GM12878 (cell line): ENCODE results near the gene TAX1BP3. TPM values are rescaled to one million over a fixed set of nuclear protein-coding genes. Genes with fewer than 3 reads are reported as not detected.

Experiments used
- ATAC-seq: fragments of 200-7000 bp; cut with Tn5 transposase; 3 replicates; pipeline ENCODE4 v1.9.1; 2020; ENCODE audit warnings: mild to moderate bottlenecking, moderate library complexity
- Bru-seq: library from RNA; stranded (reverse); fragments of 400-500 nt; gene quantifications from one replicate; lab custom pipeline; 2021; lab: Mats Ljungman, UMichigan
- BruChase-seq, 2 experiments: library from RNA; stranded (reverse); fragments of 400-500 nt; gene quantifications; one replicate each; lab custom pipeline; 2021; lab: Mats Ljungman, UMichigan
- BruUV-seq: library from RNA; stranded (reverse); fragments of 400-500 nt; replicated peaks from 2 replicates; lab custom pipeline; 2021; lab: Mats Ljungman, UMichigan
- CTCF ChIA-PET: fragments of 300-600 bp; sonication (Branson Sonifier 250); formaldehyde crosslinking; extraction: SDS; loops from one replicate; lab custom pipeline; 2021; ENCODE audit warnings: inconsistent platforms; lab: Yijun Ruan, JAX
- POLR2A ChIA-PET: fragments of 350-600 bp; formaldehyde crosslinking; extraction: SDS; loops from one replicate; lab custom pipeline; 2021; ENCODE audit warnings: inconsistent platforms; lab: Charles Lee
- RAD21 ChIA-PET: fragments of 300-600 bp; sonication (Branson Sonifier 250); formaldehyde crosslinking; loops from one replicate; lab custom pipeline; 2023; ENCODE audit warnings: antibody characterized with exemption; ENCODE audit not compliant: unreplicated experiment; lab: Charles Lee
- SMC1A ChIA-PET: fragments of 300-600 bp; sonication (Branson Sonifier 250); formaldehyde crosslinking; loops from one replicate; lab custom pipeline; 2023; ENCODE audit not compliant: unreplicated experiment, uncharacterized antibody; lab: Charles Lee
- DNase-seq: peaks from one replicate; pipeline ENCODE4 v3.0.0-alpha.2; 2011; ENCODE audit warnings: low read depth, low spot score
- FAIRE-seq: peaks from 3 replicates; lab custom pipeline; 2011; peaks lifted over from hg19 to GRCh38; lab: Jason Lieb, UNC
- H2AFZ ChIP-seq: 2 replicates; pipeline ENCODE4 v1.6.0; 2011; ENCODE audit warnings: low read depth, low read length, control low read depth; ENCODE audit not compliant: control insufficient read depth
- H3K27ac ChIP-seq: 2 replicates; pipeline ENCODE4 v1.5.1; 2011; ENCODE audit warnings: control low read depth; ENCODE audit not compliant: control insufficient read depth, insufficient read depth
- H3K27me3 ChIP-seq, 2 experiments: replicated peaks in 1 of 2; 2 replicates each; pipeline versions ENCODE4 v1.6.0 to v1.6.1; 2011; ENCODE audit warnings: low read length in 1 of 2; ENCODE audit not compliant: control insufficient read depth in 2 of 2, insufficient read depth in 2 of 2
- H3K36me3 ChIP-seq, 2 experiments: 2 replicates each; pipeline ENCODE4 v1.5.1; 2011; ENCODE audit warnings: low read length in 1 of 2; ENCODE audit not compliant: control insufficient read depth in 2 of 2, insufficient read depth in 2 of 2
- H3K4me1 ChIP-seq: 2 replicates; pipeline ENCODE4 v1.6.1; 2011; ENCODE audit warnings: mild to moderate bottlenecking, low read length, moderate library complexity, mixed read lengths; ENCODE audit not compliant: control insufficient read depth, insufficient read depth
- H3K4me2 ChIP-seq: 2 replicates; pipeline ENCODE4 v1.6.0; 2011; ENCODE audit warnings: control low read depth; ENCODE audit not compliant: control insufficient read depth, insufficient read depth
- H3K4me3 ChIP-seq: fragments of 200-600 bp; sonication (generic); 2 replicates; pipeline ENCODE4 v1.5.1; 2016
- H3K79me2 ChIP-seq: 2 replicates; pipeline ENCODE4 v1.6.0; 2011; ENCODE audit warnings: low read length; ENCODE audit not compliant: control insufficient read depth, insufficient read depth
- H3K9ac ChIP-seq: 2 replicates; pipeline ENCODE4 v1.8.0; 2011; ENCODE audit warnings: low read length, control low read depth, mixed read lengths; ENCODE audit not compliant: control insufficient read depth, insufficient read depth
- H3K9me3 ChIP-seq: replicated peaks from 3 replicates; pipeline ENCODE4 v1.5.1; 2011; ENCODE audit warnings: mild to moderate bottlenecking, low read length; ENCODE audit not compliant: control insufficient read depth, insufficient read depth
- H4K20me1 ChIP-seq: 2 replicates; pipeline ENCODE4 v1.6.0; 2011; ENCODE audit not compliant: control insufficient read depth, insufficient read depth
- DPF2 ChIP-seq: fragments of 450-650 bp; IDR thresholded peaks from 2 replicates; pipeline ENCODE4 v1.6.1; 2017; ENCODE audit warnings: mild to moderate bottlenecking
- ESRRA ChIP-seq: IDR thresholded peaks from 2 replicates; pipeline ENCODE4 v1.6.1; 2012; ENCODE audit warnings: mild to moderate bottlenecking, low read length, improper control_type of control experiment
- HDAC6 ChIP-seq: fragments of 200-600 bp; sonication (generic); IDR thresholded peaks from one replicate; pipeline ENCODE4 v1.8.0; 2017; ENCODE audit warnings: antibody characterized with exemption; ENCODE audit not compliant: unreplicated experiment
- IKZF1 ChIP-seq: fragments of 450-650 bp; conservative IDR thresholded peaks from 2 replicates; pipeline ENCODE4 v1.6.1; 2017; ENCODE audit warnings: antibody characterized with exemption, mild to moderate bottlenecking
- MEF2B ChIP-seq: fragments of 450-650 bp; IDR thresholded peaks from 2 replicates; pipeline ENCODE4 v1.6.1; 2018; ENCODE audit warnings: mild to moderate bottlenecking, moderate library complexity; ENCODE audit not compliant: partially characterized antibody, poor library complexity, severe bottlenecking
- MXI1 ChIP-seq: fragments of 150-350 bp; IDR thresholded peaks from 2 replicates; pipeline ENCODE4 v1.6.1; 2011; ENCODE audit warnings: low read depth, mild to moderate bottlenecking, inconsistent platforms, low read length, improper control_type of control experiment
- NRF1 ChIP-seq: conservative IDR thresholded peaks from 2 replicates; pipeline ENCODE4 v1.6.1; 2011; ENCODE audit warnings: mild to moderate bottlenecking, low read depth, low read length, improper control_type of control experiment
- PML ChIP-seq: IDR thresholded peaks from 2 replicates; pipeline ENCODE4 v1.6.1; 2012; ENCODE audit warnings: low read length, inconsistent platforms
- RELB ChIP-seq: fragments of 450-650 bp; IDR thresholded peaks from 2 replicates; pipeline ENCODE4 v1.6.1; 2017; ENCODE audit warnings: low read depth, mild to moderate bottlenecking, moderate library complexity
- SREBF1 ChIP-seq: IDR thresholded peaks from 2 replicates; pipeline ENCODE4 v1.6.1; 2012; ENCODE audit warnings: mild to moderate bottlenecking, low read length
- STAT1 ChIP-seq: fragments of 450-650 bp; conservative IDR thresholded peaks from 2 replicates; pipeline ENCODE4 v1.6.1; 2014; ENCODE audit warnings: antibody characterized with exemption, mild to moderate bottlenecking
- TAF1 ChIP-seq: IDR thresholded peaks from 2 replicates; pipeline ENCODE4 v1.6.1; 2011; ENCODE audit warnings: mild to moderate bottlenecking, low read depth, low read length, borderline replicate concordance
- TBL1XR1 ChIP-seq: IDR thresholded peaks from 2 replicates; pipeline ENCODE4 v1.6.1; 2012; ENCODE audit warnings: low read depth, low read length, improper control_type of control experiment
- ZNF24 ChIP-seq: fragments of 450-650 bp; IDR thresholded peaks from 2 replicates; pipeline ENCODE4 v1.6.1; 2017; ENCODE audit warnings: antibody characterized with exemption, mild to moderate bottlenecking
- ZSCAN29 ChIP-seq: fragments of 450-650 bp; IDR thresholded peaks from 2 replicates; pipeline ENCODE4 v1.6.1; 2017; ENCODE audit warnings: mild to moderate bottlenecking, moderate library complexity
- WGBS: methylation state at CpG from one replicate; pipeline ENCODE4 v1.1.6; 2016; ENCODE audit warnings: low lambda C conversion rate; ENCODE audit not compliant: insufficient replicate concordance, insufficient coverage; ENCODE audit errors: missing lambda C conversion rate; 5-methylcytosine and 5-hydroxymethylcytosine counted together
- in situ Hi-C: fragments of 300-500 bp; cut with MboI; formaldehyde crosslinking; loops from 9 replicates; pipeline ENCODE4 v1.14.3; 2018; ENCODE audit warnings: mixed read lengths
- intact Hi-C: fragments of 100-400 bp; cut with micrococcal nuclease; formaldehyde crosslinking; loops from one replicate; pipeline ENCODE4 v1.14.2; 2022; ENCODE audit not compliant: unreplicated experiment
- long read RNA-seq, 2 experiments: library from polyadenylated mRNA; unstranded; transcript quantifications; one replicate each; pipeline ENCODE4 v2.0.0, GENCODE V29; 2019 to 2020
- polyA minus RNA-seq, 3 experiments: library from RNA; depleted of rRNA, polyadenylated mRNA; stranded (reverse); fragments of >200 nt; gene quantifications; 2 replicates each; pipeline ENCODE4 v1.2.3, GENCODE V29; 2011
- polyA plus RNA-seq, 11 experiments: library from polyadenylated mRNA; depleted of rRNA in 4 of 11; unstranded in 6 of 11; stranded (reverse) in 5 of 11; fragments of >200 nt; fragmentation: Nextera tagmentation in 4 of 11; fragmentation: Illumina TruSeq in 1 of 11; extraction: Ambion mirVana in 4 of 11; extraction: Trizol in 1 of 11; gene quantifications; 1 replicate in 1 of 11; 2 replicates in 10 of 11; pipeline versions ENCODE4 v1.2.1 to v1.2.3, GENCODE V29; 2011 to 2016; ENCODE audit warnings: inconsistent platforms in 2 of 11, missing spikeins in 2 of 11, low read depth in 1 of 11
- total RNA-seq, 4 experiments: library from RNA; depleted of rRNA in 3 of 4; stranded (reverse); fragments of >200 nt in 3 of 4; fragmentation: Illumina TruSeq in 1 of 4; extraction: Trizol in 1 of 4; gene quantifications; 2 replicates each; pipeline versions ENCODE4 v1.2.1 to v1.2.3, GENCODE V29; 2013 to 2021
- TF ChIP-seq, protein P1 (sequence below): fragments of 450-650 bp; conservative IDR thresholded peaks from 2 replicates; pipeline ENCODE4 v1.6.1; 2017; ENCODE audit warnings: mild to moderate bottlenecking, moderate library complexity

The TAX1BP3 gene, protein sequence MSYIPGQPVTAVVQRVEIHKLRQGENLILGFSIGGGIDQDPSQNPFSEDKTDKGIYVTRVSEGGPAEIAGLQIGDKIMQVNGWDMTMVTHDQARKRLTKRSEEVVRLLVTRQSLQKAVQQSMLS
- total RNA-seq (2013; cell fraction: nucleolus; rRNA removed): 6.5 and 8.0 TPM in 2 replicates
- 28.2 and 29.8 TPM in 2 replicates for total RNA-seq (2014; rRNA removed)
- 9.2 and 10.6 TPM in 2 replicates for total RNA-seq (2014; rRNA removed; fragmentation: Illumina TruSeq; extraction: Trizol)
- 23.4 and 24.6 TPM in 2 replicates for total RNA-seq (2021)
- 3.6 TPM for polyA plus RNA-seq (2011; ENCODE audit: low read depth)
- 3.6 and 5.0 TPM in 2 replicates for polyA plus RNA-seq (2011; rRNA removed)
- 9.1 and 11.2 TPM in 2 replicates for polyA plus RNA-seq (2011; cell fraction: cytosol; rRNA removed)
- polyA plus RNA-seq (2011; cell fraction: nucleus; rRNA removed): 7.3 and 8.5 TPM in 2 replicates
- 12.3 and 12.9 TPM in 2 replicates for polyA plus RNA-seq (2012)
- 4.4 and 8.3 TPM in 2 replicates for polyA plus RNA-seq (2014; fragmentation: Illumina TruSeq; extraction: Trizol)
- polyA plus RNA-seq (2014; fragmentation: Nextera tagmentation; extraction: Ambion mirVana): 1 to 10 TPM in 1 of 2 experiments, under 1 TPM in 1; 1.00 to 4.7 TPM
- polyA plus RNA-seq (2014; rRNA removed): 17.2 and 20.2 TPM in 2 replicates
- 10 to 100 TPM; 38.1 to 40.4 TPM for polyA plus RNA-seq (2016; fragmentation: Nextera tagmentation; extraction: Ambion mirVana)
- polyA minus RNA-seq (2011; rRNA and poly(A)+ RNA removed): 3.1 and 5.0 TPM in 2 replicates
- polyA minus RNA-seq (2011; cell fraction: cytosol; rRNA and poly(A)+ RNA removed): 3.6 and 7.6 TPM in 2 replicates
- 1.2 and 3.3 TPM in 2 replicates for polyA minus RNA-seq (2011; cell fraction: nucleus; rRNA and poly(A)+ RNA removed)
- percentile 55 among the genes with signal in this experiment for Bru-seq, nascent RNA
- BruChase-seq, experiment 1, labeled RNA remaining after a 6-hour chase: percentile 62 among the genes with signal in this experiment
- percentile 55 among the genes with signal in this experiment for BruChase-seq, experiment 2, labeled RNA remaining after a 2-hour chase
- long read RNA-seq, experiment 1, partial matches to known transcripts: 0 of 5 reads
- long read RNA-seq, experiment 1, other reads (novel, unspliced or antisense): 0 of 5 reads
- long read RNA-seq, experiment 2: 0 reads

- 1% methylated on average over 87 of the region's 89 CpGs for WGBS
- H3K36me3 ChIP-seq: no peaks in the 10 kb centered on the region
- ChIA-PET SMC1A (no interaction called here), CTCF (interaction anchor here (1.0 kb wide), 1 partner anchor 32 kb away, joined by 4 read pairs; the partner anchor contains the start of genes CTNS and SHPK), POLR2A (interaction anchor here (0.6 kb wide), 1 partner anchor 67 kb away, joined by 3 read pairs; no protein-coding TSS in a partner anchor), RAD21 (interaction anchor here (0.6 kb wide), 1 partner anchor 92 kb away, joined by 3 read pairs; no protein-coding TSS in a partner anchor)
- ATAC-seq (peak; percentile 97), DNase-seq (peak; percentile 86), FAIRE-seq (peak; percentile 96)
- BruUV-seq: no TSS peak
- peak within 1 kb of the TSS; percentile 99 for H3K4me2 ChIP-seq
- peaks cover 8% of the 10 kb centered on the region for H3K4me1 ChIP-seq
- peak within 1 kb of the TSS; percentile 84 for H3K4me3 ChIP-seq
- no peaks in the 10 kb centered on the region for H3K9me3 ChIP-seq
- H3K27ac ChIP-seq: peak within 1 kb of the TSS; percentile 86
- H2AFZ ChIP-seq: peak within 1 kb of the TSS; percentile 96
- intact Hi-C loops: loop anchor here (10.0 kb wide), 1 partner anchor 114 kb away; the partner anchor contains the start of gene TRPV3
- peaks cover 20% of the 10 kb centered on the region for H3K79me2 ChIP-seq
- peak within 1 kb of the TSS; percentile 98 for H3K9ac ChIP-seq
- no peaks in the 10 kb centered on the region for H4K20me1 ChIP-seq
- in situ Hi-C loops: no loop called here
- H3K27me3 ChIP-seq: no peaks in the 10 kb centered on the region
- TF ChIP-seq RELB (peak; percentile 85), SREBF1 (no peak), DPF2 (no peak), ZSCAN29 (no peak), HDAC6 (peak; percentile 27), TBL1XR1 (no peak), NRF1 (peak; percentile 99), ESRRA (peak; percentile 61; the same call in 1 of the 2 replicates), MXI1 (peak; percentile 48; the same call in 1 of the 2 replicates), IKZF1 (peak; percentile 100), STAT1 (no peak), ZNF24 (no peak), TAF1 (peak; percentile 99), PML (peak; percentile 73), MEF2B (no peak)
- TF ChIP-seq, protein P1, sequence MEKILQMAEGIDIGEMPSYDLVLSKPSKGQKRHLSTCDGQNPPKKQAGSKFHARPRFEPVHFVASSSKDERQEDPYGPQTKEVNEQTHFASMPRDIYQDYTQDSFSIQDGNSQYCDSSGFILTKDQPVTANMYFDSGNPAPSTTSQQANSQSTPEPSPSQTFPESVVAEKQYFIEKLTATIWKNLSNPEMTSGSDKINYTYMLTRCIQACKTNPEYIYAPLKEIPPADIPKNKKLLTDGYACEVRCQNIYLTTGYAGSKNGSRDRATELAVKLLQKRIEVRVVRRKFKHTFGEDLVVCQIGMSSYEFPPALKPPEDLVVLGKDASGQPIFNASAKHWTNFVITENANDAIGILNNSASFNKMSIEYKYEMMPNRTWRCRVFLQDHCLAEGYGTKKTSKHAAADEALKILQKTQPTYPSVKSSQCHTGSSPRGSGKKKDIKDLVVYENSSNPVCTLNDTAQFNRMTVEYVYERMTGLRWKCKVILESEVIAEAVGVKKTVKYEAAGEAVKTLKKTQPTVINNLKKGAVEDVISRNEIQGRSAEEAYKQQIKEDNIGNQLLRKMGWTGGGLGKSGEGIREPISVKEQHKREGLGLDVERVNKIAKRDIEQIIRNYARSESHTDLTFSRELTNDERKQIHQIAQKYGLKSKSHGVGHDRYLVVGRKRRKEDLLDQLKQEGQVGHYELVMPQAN: peak; percentile 58; the same call in 1 of the 2 replicates
Measured at GRCh38 chr17:3668279-3669084, at the start of gene TAX1BP3, which contains the start of gene EMC6. Gene TAX1BP3 (minus strand): TSS chr17:3668578. CDS start chr17:3668526, 52 bp downstream. Gene EMC6 (plus strand): TSS chr17:3668812. CDS start chr17:3669147, 335 bp downstream.
